Thyroid gland (tissue), 4 donors: ENCODE measurements around the gene SERPINB1. TPM values are rescaled to one million over a fixed set of nuclear protein-coding genes. Genes with fewer than 3 reads are reported as not detected.

Experiments used
- DNase-seq, 2 donors: peaks; one replicate each; pipeline ENCODE4 v3.0.0-alpha.2; 2019
- H3K27ac ChIP-seq, 3 donors: fragments of 200-600 bp; sonication (generic); 1 replicate in 2 of 3; 2 replicates in 1 of 3; pipeline ENCODE4 v1.5.1; 2016 to 2019; ENCODE audit warnings: mild to moderate bottlenecking in 1 of 3, moderate library complexity in 1 of 3
- H3K27me3 ChIP-seq: fragments of 200-600 bp; sonication (generic); one replicate; pipeline ENCODE4 v1.5.1; 2019
- H3K36me3 ChIP-seq, 2 donors: fragments of 200-600 bp; sonication (generic); one replicate each; pipeline ENCODE4 v1.5.1; 2016 to 2019
- H3K4me1 ChIP-seq, 2 donors: fragments of 200-600 bp; sonication (generic); one replicate each; pipeline ENCODE4 v1.5.1; 2017 to 2019
- H3K4me3 ChIP-seq, 3 donors: fragments of 200-600 bp; sonication (generic); replicated peaks in 1 of 3; 1 replicate in 2 of 3; 2 replicates in 1 of 3; pipeline ENCODE4 v1.5.1; 2016; ENCODE audit warnings: mild to moderate bottlenecking in 1 of 3
- H3K9me3 ChIP-seq: fragments of 200-600 bp; sonication (generic); one replicate; pipeline ENCODE4 v1.5.1; 2017
- CTCF ChIP-seq, 6 experiments: fragments of 200-600 bp in 3 of 6; fragments of 450-650 bp in 3 of 6; sonication (generic) in 3 of 6; IDR thresholded peaks; one replicate each; pipeline ENCODE4 v1.5.1; 2016 to 2019; ENCODE audit warnings: antibody characterized with exemption in 6 of 6, mild to moderate bottlenecking in 2 of 6, inconsistent platforms in 1 of 6, moderate library complexity in 1 of 6
- POLR2A ChIP-seq, 2 donors: fragments of 450-650 bp; IDR thresholded peaks; one replicate each; pipeline ENCODE4 v1.6.1; 2017; ENCODE audit warnings: antibody characterized with exemption in 2 of 2, mild to moderate bottlenecking in 2 of 2, moderate library complexity in 1 of 2
- WGBS, 2 donors: methylation state at CpG; one replicate each; pipeline ENCODE4 v1.1.5; 2017; 5-methylcytosine and 5-hydroxymethylcytosine counted together
- intact Hi-C: fragments of 100-400 bp; cut with DNase I; formaldehyde crosslinking; loops from one replicate; pipeline ENCODE4 v1.15.1; 2023
- microRNA-seq: library from miRNA; unstranded; fragments of <30 nt; microRNA quantifications from one replicate; pipeline ENCODE4, GENCODE V29; 2016
- small RNA-seq: library from RNA; depleted of rRNA; stranded (forward); fragments of <200 nt; gene quantifications from one replicate; pipeline ENCODE3, GENCODE V24; 2016
- total RNA-seq, 4 donors: library from RNA; depleted of rRNA; stranded (reverse); fragments of >200 nt; gene quantifications; one replicate each; pipeline ENCODE4 v1.2.3, GENCODE V29; 2016

Gene SERPINB1
- total RNA-seq, 4 donors from 2014 or later: 36.2 to 52.8 (median 43.4) TPM

DNA sequence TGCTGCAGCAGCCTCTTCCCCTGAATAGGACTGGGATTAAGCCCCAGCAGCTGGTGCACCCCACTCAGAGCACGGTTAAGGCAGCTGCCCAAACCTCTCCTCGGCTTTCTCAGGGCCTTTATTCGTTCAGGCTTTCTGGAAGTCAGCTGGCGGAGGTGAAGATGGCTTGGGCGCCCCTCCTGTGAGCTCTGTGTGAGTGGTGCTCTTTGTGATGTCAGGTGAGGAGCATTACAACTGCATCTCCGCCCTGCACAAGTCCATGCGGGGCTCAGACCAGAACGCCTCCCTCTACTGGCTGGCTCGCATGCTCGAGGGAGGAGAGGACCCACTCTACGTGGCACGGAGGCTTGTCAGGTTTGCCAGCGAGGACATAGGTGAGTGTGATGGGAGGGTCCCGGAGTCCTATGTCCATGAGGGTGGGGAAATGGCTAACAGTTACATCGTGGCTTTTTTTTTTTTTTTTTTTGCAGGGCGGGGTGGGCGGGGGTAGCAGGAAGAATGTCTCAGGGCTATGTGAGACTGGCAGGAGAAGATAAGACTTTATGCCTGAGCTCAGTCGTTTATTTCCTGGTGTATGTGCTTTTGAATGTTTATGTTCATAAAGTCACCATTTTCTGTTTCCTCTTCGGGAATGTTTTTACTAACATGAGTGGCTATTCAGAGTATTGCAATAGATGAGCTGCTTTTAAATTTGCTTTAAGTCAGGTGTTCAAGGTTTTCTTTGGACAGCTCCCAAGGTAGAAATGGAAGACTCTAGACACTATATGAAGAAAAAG, 58.3 kb downstream of the SERPINB1 start:
- no peaks in the 10 kb centered on the region for H3K9me3 ChIP-seq
- no peak for DNase-seq
- WGBS, 2 donors: 63 to 67% methylated on average over 19 of the region's 19 CpGs
- intact Hi-C loops: no loop called here
- H3K36me3 ChIP-seq: peaks cover 3 to 5% of the 10 kb centered on the region in 2 donors
- TF ChIP-seq CTCF (IDR thresholded peaks at IDR 0.05) (no peak), POLR2A (IDR thresholded peaks at IDR 0.05) (no peak)
- H3K4me3 ChIP-seq: no peak overlapping the region
- peaks cover 15 to 45% of the 10 kb centered on the region in 2 donors for H3K4me1 ChIP-seq
- H3K27me3 ChIP-seq: no peaks in the 10 kb centered on the region
- peak overlapping the region in 1 of 3 donors; percentile 4 for H3K27ac ChIP-seq

DNA sequence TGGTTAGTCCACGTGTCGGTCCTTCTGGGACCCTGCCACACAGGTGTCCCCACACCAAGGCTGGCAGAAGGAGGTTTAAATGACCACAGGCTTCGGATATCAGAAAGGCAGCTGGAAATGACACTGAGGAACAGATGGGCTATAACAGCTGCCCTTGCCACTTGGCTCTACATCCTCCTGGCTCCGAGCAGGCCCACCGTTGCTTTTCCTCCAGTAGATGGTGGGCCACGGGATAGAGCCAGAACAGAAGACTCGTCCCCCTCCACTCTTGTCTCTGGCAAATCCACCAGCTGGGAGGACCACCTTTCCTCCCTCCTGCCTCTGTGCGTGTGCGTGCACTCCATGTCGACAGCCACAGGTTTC, 58.9 kb downstream of the SERPINB1 start:
- no peaks in the 10 kb centered on the region for H3K27me3 ChIP-seq
- no peak for DNase-seq
- H3K9me3 ChIP-seq: no peaks in the 10 kb centered on the region
- no peak for TF ChIP-seq CTCF (IDR thresholded peaks at IDR 0.05)
- no peak for TF ChIP-seq POLR2A (IDR thresholded peaks at IDR 0.05)
- intact Hi-C loops: no loop called here
- 87 to 94% methylated on average over 9 to 10 of the region's 10 CpGs for WGBS, 2 donors
- peaks cover 16 to 47% of the 10 kb centered on the region in 2 donors for H3K4me1 ChIP-seq
- H3K4me3 ChIP-seq: no peak overlapping the region
- peaks cover 3 to 5% of the 10 kb centered on the region in 2 donors for H3K36me3 ChIP-seq
- H3K27ac ChIP-seq: no peak overlapping the region

GRCh38 chr6:2782356-2782708, 59.3 kb downstream of the SERPINB1 start:
- no peak for DNase-seq
- intact Hi-C loops: no loop called here
- no peaks in the 10 kb centered on the region for H3K27me3 ChIP-seq
- H3K4me3 ChIP-seq: no peak overlapping the region
- H3K27ac ChIP-seq: no peak overlapping the region
- H3K9me3 ChIP-seq: no peaks in the 10 kb centered on the region
- peaks cover 20 to 52% of the 10 kb centered on the region in 2 donors for H3K4me1 ChIP-seq
- WGBS, 2 donors: 97 to 99% methylated on average over 7 to 9 of the region's 9 CpGs
- TF ChIP-seq POLR2A (IDR thresholded peaks at IDR 0.05) (no peak), CTCF (IDR thresholded peaks at IDR 0.05) (no peak)
- peaks cover 3 to 5% of the 10 kb centered on the region in 2 donors for H3K36me3 ChIP-seq

Small RNA genes within 50 kb of the gene (microRNA-seq; reads per million reads assigned to microRNA genes)
- gene MIR4645: not detected

Small RNA genes within 50 kb of the gene (small RNA-seq; reads per million reads assigned to genes)
- gene MIR4645: not detected

Other genes starting within 250 kb of the SERPINB1 start
- gene MYLK4, start 90.9 kb downstream of the SERPINB1 start, total RNA-seq: 1 to 10 TPM in 3 of 4 donors, under 1 TPM in 1; 0.94 to 1.8 (median 1.1) TPM
- 10 to 100 TPM; 70.6 to 99.9 (median 84.1) TPM for gene WRNIP1, start 76.5 kb downstream of the SERPINB1 start, total RNA-seq
- gene SERPINB9, start 61.4 kb upstream of the SERPINB1 start, total RNA-seq: 10 to 100 TPM; 10.4 to 16.5 (median 15.3) TPM
- gene SERPINB6, start 129.7 kb upstream of the SERPINB1 start, total RNA-seq: 100 to 1,000 TPM; 151 to 210 (median 171) TPM
- 10 to 100 TPM; 20.7 to 43.0 (median 36.3) TPM for gene NQO2, start 158.0 kb upstream of the SERPINB1 start, total RNA-seq
- gene RIPK1, start 226.6 kb upstream of the SERPINB1 start, total RNA-seq: 10 to 100 TPM; 26.2 to 33.5 (median 29.0) TPM